ENCODE results near the gene S1PR3.

Gene S1PR3

DNA sequence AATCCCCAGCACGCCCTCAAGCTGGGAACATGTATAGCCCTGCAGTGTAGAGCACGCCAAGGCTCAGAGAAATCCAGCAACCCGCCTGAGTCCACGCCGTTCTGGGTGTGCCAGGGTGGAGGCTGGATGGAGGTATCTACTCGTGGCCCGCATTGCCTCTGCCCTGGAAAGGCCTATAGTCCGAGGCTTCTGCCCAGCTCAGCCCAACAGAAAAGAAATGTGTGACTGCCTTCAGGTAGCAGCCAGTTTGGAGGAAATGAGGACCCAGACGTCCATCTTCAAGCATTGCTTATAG is 18.2 kb downstream of the S1PR3 start:
- DNase-seq (ENCODE audit: low spot score) = no peak

DNA sequence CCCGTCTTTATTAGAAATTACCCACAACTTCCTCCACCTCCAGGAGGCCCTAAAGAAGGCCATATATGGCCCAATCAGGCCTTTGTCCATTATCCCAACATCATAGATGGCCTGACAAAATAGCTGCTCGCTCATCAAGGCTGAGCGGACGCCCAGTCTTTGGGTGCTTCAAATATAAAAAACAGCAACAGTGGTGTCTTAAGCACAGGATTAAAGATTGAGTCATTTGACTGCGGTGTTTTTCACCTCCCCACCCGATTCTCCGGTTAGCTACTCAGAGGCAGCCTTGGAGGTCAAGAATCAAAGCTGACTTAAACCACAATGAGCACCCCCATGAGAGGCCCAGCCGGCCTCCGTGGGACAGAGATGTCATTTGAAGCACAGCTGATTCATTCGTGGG is 18.8 kb downstream of the S1PR3 start:
- no peak for DNase-seq (ENCODE audit: low spot score)

DNA sequence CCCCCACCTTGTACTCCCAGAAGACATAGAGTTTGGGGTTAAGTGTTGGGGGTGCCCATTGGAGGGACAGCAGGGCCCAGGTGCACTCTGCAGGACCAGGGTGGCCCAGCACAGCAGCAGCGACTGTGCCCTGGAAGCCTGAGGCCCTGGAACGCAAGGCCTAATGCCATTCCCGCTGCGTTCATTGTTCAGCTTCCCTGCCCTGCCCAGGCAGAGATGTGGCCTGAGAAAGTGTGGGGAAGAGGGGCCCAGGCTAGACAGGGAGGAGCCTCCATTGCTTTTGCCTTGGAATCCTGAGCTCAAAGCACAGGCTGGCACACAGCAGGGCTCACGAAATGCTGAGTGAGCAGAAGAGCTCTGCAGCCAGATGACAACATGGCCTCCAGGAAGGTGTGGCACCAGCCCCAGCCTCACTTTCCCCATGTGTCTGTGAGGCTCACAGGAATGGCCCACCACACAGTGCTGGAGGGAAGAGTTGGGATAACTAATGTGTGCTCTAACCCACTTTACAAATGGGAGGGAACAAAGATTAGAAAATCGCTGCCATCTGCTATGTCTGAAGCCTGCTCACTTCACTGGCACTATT is 19.4 kb downstream of the S1PR3 start:
- no peak for DNase-seq (ENCODE audit: low spot score)

DNA sequence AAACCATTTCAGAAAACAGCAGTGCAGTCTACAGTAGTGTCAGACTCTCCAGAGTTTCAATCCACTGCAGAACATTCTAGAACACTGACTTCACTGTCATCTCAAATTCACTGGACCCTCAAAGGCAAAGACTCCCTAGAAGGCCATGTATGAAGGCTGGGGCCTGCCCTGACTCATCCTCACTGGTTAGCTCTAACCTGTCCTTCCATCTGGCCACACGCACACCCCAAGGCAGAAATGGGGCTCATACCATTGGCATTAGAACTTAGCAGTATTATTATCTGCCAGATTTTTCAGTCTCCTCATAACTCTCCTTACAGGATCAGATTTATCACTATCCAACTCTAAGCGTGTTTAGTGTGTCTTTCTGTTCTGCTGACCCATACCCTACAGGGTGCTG is 20.4 kb downstream of the S1PR3 start:
- DNase-seq (ENCODE audit: low spot score) = no peak

DNA sequence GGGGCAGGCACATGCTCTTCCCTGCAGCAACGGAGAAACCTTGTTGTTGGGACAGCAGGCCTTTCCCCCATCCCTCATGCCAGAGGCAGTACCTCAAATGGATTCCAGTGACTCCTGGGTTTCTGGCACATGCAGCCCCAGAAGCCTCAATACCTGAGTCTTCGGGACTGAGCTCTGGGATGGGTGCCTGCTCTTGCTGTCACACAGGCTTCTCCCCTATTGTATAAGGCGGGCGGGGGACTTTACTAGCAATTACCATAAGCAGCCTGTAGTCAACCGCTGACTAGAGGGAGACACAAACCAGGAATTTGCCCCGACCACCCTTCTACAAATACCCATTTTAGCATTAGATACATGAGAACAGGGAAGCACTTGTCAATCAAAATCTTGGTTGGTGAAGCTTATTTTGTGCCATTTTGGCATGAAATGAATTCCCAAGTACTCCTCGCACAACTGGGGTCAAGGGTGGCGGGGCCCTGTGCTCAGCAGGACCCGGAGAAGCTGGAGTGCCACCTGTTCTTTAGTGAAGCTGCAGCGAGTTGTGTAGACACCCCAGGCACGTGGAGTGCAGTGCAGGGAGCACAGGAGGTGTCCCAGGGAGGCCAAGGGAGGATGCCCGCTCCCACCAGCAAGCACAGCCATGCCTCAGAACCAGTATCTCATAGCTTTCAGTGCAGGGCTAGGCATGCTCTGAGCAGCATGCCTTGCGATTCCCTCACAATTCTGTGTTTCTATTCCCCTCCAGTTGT is 21.2 kb downstream of the S1PR3 start:
- no peak for DNase-seq (ENCODE audit: low spot score)

- DNase-seq (ENCODE audit: low spot score) = no peak
These were observed 22.4 kb downstream of the S1PR3 start for GRCh38 chr9:89013660-89014059.

GRCh38 chr9:89014153-89014552 is 22.9 kb downstream of the S1PR3 start:
- DNase-seq (ENCODE audit: low spot score) = no peak

- no peak for DNase-seq (ENCODE audit: low spot score)
These were observed 24.1 kb downstream of the S1PR3 start for GRCh38 chr9:89015336-89015735.

GRCh38 chr9:89020754-89021153 is 29.5 kb downstream of the S1PR3 start:
- DNase-seq (ENCODE audit: low spot score) = no peak

GRCh38 chr9:89021154-89021803 is 30.0 kb downstream of the S1PR3 start:
- peak; percentile 77 for DNase-seq (ENCODE audit: low spot score)

DNA sequence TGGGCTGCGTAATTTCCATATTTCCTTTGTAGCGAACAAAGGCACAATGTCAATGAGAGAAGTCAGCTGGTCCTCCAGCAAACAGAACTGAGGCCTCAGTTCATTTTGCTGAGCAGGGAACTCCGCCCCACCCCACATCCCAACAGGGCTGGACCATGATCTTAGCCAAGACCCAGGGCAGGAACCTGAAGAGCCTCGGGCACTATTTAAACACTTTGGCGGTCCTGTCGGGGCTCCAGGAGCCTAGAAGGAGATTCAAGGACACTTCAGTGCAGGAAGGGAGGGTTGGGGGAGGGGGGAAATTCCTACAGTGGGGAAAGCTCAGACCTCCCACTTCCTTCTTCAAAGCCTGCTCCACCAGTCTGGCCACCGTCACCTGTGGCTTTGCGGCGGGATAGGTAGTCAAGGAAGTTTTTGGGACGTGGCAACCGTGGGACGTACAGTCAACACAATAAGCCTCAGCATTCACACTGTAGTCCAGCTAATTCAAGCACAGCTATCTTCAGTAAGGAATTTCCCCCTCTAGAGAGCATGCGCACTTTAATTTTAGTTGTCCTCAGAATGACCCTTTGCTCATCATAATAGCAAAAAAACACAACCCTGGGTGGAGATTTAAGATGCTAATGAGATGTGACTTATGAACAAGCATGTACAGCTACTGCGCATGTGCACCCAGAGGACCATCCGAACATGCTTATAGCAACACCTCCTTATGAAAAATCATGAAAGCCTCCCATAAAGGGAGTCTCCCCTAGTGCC is 30.9 kb downstream of the S1PR3 start:
- no peak for DNase-seq (ENCODE audit: low spot score)

DNA sequence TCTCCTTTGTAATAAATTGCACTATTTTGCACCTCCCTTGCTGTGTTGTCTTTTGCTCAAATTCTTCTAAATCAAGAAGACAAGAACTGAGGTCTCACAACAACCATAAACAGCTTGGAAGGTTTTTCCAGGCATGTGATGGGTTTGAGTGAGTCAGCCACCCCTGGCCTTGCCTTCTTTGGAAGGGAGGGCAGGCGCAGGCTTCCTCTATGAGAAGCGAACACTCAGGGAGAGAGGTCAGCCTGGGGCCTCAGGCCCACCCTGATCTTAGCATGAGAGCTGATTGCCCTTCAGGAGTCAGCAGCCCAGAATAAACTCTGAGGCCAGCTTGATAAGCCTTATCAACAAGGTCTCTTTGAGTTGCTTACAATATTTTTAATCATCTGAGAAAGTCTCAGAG is 31.6 kb downstream of the S1PR3 start:
- no peak for DNase-seq (ENCODE audit: low spot score)

GRCh38 chr9:89023740-89024139 is 32.5 kb downstream of the S1PR3 start:
- DNase-seq (ENCODE audit: low spot score) = no peak

GRCh38 chr9:89024727-89025126 is 33.5 kb downstream of the S1PR3 start:
- no peak for DNase-seq (ENCODE audit: low spot score)

DNA sequence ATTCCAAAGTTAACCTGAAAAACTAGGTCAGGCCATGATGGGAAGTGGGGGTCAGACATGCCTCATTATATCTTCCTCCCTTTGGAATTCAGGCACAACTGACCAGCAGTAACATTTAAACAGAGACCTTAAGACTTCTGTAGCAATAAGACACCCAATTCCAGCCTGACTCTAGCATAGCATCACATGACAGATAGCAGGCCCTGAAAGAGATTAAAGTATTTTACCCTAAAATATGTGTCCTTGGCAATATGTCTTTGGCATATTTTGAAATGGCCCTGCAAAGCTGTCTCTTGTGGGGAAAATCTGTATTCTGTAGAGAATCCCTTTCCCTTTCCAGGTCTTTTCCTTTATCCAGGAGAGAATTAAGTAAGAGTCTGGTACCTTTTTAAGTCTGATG is 34.3 kb downstream of the S1PR3 start:
- DNase-seq (ENCODE audit: low spot score) = no peak

DNA sequence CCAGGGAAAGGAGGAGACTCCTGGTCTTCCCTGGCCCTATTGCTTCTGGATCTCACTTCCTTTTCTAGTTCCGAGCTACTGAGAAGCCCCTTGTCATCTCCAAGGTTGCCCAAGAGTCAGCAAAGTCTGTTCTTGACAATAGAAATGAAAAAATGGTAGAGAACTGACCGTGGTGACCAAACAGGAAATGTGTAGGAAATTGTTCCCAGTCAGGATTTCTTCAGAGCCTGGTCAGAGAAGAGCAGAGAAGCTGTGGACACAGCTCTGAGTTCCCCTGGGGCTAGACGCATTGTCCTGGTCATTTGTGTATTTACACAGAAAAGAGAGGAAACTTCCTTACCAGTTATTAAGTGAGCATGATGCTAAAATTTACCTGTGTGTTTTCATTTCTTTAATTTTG is 35.6 kb downstream of the S1PR3 start:
- no peak for DNase-seq (ENCODE audit: low spot score)

GRCh38 chr9:89029788-89030187 is 38.5 kb downstream of the S1PR3 start:
- no peak for DNase-seq (ENCODE audit: low spot score)

DNA sequence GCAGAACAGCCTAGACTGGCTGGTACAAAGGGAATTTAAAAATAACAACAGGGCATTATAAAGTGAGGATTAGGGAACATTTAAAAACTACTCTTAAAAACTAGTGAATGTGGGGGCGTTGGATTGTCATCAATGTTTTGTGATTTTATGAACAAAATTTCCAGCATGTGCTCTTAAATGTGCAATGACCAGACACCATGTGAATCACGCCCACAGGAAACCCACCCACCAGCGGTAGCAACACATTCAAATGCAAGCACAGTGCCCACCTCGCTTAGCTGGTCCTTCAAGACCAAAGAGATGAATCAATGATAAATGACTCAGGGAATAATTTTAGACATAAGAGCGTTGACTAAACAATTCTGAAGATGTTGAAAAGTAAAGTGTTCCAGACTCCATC is 40.9 kb downstream of the S1PR3 start:
- DNase-seq (ENCODE audit: low spot score) = no peak

DNA sequence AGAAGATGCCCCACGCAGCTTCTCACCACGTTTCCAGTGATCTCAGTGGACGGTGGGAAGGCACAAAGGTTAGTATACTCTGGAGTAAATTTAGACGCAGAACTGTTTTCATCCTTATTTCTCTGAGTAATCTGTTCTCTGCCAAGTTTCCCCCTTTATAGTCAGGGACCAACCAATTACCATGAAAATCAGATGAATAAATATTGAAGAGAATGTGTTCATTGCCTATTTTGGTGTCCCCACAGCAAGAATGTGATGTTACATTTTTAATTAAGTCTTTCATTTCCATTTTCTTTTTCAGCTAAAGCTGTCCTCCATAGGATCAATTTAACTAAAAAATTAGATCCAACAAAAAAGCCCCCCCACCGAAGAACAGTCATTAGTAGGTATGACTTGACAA is 41.4 kb downstream of the S1PR3 start:
- no peak for DNase-seq (ENCODE audit: low spot score)

DNA sequence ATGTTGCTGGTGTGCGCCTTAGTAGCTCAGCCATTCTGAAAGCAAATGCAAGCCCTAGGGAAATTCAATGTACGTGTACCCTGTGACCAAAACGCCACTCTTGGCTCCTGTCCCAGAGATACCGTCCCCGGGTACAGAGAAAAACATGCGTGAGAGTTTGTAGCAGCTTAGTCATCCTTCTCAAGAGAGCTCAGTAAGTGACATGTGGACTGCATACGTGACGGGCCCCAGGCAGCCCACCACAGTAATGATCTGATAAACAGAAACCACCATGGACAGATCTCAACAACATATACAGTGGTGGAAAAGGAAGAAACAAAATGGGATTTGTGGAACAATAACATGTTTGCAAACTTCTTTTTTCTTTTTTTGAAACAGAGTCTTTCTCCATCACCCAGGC is 45.1 kb downstream of the S1PR3 start:
- peak; percentile 43 for DNase-seq (ENCODE audit: low spot score)

- no peak for DNase-seq (ENCODE audit: low spot score)
These were observed 45.6 kb downstream of the S1PR3 start for GRCh38 chr9:89036891-89037290.

DNA sequence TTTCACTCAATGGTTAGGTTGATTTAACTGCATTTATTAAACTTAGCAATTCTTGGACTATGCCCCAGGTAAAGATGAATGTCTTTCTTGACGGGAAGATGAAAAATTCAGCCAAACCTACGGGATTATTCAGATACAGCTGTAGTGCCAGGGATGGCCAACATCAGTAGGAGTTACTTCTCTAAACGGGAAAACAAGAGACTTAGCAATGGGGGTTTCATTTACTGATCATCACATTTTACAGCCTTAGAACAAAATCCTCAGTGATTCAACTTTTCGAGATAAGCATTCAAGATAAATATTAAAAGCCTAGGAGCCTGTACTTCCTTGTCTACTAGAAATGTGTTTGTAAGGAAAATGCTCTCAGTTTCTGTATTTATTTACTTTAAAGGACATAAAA is 46.1 kb downstream of the S1PR3 start:
- no peak for DNase-seq (ENCODE audit: low spot score)

DNA sequence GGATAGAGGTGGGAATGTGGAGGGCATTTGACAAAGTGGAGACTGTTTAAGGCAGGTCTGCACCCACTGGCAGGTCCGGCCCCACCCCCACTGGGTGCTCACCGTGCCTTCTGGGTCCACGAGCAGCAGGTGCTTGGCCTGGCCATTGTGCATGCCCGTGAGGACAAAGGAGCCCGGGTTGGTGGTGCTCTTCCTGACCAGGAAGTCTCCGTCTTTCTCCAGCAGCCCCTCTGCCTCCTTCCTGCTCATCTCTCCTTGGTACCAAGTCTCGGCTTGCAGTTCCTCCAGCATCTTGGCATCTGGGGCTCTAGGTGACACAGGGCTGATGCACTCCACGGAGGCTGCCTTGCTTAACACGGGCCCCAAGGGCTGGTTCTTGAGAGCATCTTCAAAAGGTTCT is 46.6 kb downstream of the S1PR3 start:
- DNase-seq (ENCODE audit: low spot score) = no peak

Measured in hepatic stellate cell (primary cell).